ENCODE results near the gene KCNJ11. TPM values are rescaled to one million over a fixed set of nuclear protein-coding genes. Genes with fewer than 3 reads are reported as not detected.

KCNJ11 gene
- total RNA-seq, 1 donor from 2014 or later, result 0.91 TPM

DNA sequence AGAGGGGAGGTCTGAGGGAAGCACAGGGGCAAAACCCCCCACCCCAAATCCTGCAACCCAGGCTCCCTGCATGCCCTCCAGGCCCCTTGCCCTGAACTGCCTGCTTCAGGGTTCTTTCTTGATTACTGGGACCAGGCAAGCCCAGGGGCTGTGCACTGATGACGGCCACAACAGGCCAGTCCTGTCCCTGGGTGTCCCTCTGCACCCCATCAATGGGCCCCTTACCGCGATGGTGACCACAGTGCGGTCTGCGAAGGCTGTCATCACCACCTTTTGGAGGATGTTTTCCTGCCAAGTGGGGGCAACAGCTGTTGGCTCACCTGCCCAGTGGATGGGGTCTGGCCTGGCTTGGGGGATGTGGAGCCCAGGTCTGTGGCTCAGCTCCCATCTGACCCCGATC lies 5.0 kb upstream of the KCNJ11 start:
- intact Hi-C loops (cut with micrococcal nuclease), result no loop called here
- H3K4me3 Mint-ChIP-seq (ENCODE audit: low read depth), result no peak overlapping the region
- H3K27me3 Mint-ChIP-seq (ENCODE audit: low read depth), result peaks cover 18% of the 10 kb centered on the region
- H3K36me3 Mint-ChIP-seq (ENCODE audit: low read depth), result no peaks in the 10 kb centered on the region
- no peak for DNase-seq (ENCODE audit: low spot score)
- peaks cover 3% of the 10 kb centered on the region for H3K4me1 Mint-ChIP-seq (ENCODE audit: low read depth)
- H3K9me3 Mint-ChIP-seq, result no peaks in the 10 kb centered on the region
- H3K27ac Mint-ChIP-seq, result no peak overlapping the region

DNA sequence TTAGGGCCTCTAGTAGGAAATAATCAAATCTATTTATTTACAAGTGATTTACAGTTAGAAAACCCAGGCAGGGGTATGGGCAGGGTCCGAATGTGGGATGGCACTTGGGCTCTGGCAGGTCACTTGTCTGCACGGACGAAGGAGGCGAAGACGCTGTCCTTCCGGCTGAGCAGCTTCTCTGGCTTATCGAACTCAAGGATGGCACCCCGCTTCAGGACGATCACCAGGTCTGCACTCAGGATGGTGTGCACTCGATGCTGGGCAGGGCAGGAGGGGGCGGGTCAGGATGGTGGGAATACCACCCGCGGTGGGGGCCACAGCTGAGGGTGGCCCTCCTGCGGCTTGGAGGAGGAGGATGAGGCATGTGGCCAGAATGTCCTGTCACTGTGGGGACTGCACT lies 4.4 kb upstream of the KCNJ11 start:
- intact Hi-C loops (cut with micrococcal nuclease), result no loop called here
- peaks cover 18% of the 10 kb centered on the region for H3K27me3 Mint-ChIP-seq (ENCODE audit: low read depth)

DNA sequence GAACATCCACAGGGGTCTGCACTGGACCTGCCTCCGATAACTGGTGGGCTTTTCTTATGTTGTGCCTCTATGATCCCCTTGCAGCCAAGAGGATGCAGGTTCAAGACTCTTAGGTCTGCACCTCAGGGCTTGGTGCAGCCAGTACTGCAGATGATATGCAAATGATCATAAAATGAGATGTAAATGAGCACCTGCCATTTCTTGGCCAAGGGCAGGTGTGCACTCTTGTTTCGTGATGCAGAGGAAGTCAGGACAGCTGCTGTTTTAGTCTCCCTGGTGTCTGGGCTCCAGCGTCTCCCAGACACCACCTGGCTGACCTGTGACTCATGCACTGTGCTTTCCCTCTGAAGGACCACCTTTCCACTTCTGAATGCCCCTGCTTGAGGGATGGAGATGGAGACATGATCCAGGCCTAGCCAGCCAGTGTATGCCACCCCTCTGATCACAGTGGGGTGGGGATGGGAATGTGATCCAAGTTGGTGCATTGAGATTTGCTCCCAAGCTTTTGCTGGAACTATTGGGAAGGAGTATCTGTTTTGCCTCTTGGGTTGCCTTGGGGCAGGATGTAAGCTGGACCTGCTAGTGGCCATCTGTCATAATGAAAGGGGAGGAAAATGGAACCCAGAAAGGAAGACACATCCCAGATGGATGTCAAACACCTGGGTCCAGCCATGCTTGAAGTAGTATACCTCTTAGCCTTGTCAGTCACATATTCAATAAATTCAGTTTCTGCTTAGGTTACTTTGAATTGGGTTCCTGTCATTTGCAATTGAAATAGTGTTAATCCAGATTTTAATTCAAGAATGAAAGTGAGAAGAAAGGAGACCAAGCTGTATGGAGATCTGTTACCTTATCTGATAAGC lies 3.3 kb upstream of the KCNJ11 start:
- no peaks in the 10 kb centered on the region for H3K36me3 Mint-ChIP-seq (ENCODE audit: low read depth)
- H3K4me3 Mint-ChIP-seq (ENCODE audit: low read depth), result no peak overlapping the region
- peaks cover 22% of the 10 kb centered on the region for H3K27me3 Mint-ChIP-seq (ENCODE audit: low read depth)
- no peak for DNase-seq (ENCODE audit: low spot score)
- intact Hi-C loops (cut with micrococcal nuclease), result no loop called here
- peaks cover 3% of the 10 kb centered on the region for H3K4me1 Mint-ChIP-seq (ENCODE audit: low read depth)
- H3K9me3 Mint-ChIP-seq, result no peaks in the 10 kb centered on the region
- no peak overlapping the region for H3K27ac Mint-ChIP-seq

More for the DNA sequence above, 4.4 kb upstream of the KCNJ11 start:
- Mint-ChIP-seq H3K27ac (no peak overlapping the region), H3K4me1 (ENCODE audit: low read depth) (peaks cover 3% of the 10 kb centered on the region), H3K36me3 (ENCODE audit: low read depth) (no peaks in the 10 kb centered on the region), H3K4me3 (ENCODE audit: low read depth) (no peak overlapping the region), H3K9me3 (no peaks in the 10 kb centered on the region)
- no peak for DNase-seq (ENCODE audit: low spot score)

DNA sequence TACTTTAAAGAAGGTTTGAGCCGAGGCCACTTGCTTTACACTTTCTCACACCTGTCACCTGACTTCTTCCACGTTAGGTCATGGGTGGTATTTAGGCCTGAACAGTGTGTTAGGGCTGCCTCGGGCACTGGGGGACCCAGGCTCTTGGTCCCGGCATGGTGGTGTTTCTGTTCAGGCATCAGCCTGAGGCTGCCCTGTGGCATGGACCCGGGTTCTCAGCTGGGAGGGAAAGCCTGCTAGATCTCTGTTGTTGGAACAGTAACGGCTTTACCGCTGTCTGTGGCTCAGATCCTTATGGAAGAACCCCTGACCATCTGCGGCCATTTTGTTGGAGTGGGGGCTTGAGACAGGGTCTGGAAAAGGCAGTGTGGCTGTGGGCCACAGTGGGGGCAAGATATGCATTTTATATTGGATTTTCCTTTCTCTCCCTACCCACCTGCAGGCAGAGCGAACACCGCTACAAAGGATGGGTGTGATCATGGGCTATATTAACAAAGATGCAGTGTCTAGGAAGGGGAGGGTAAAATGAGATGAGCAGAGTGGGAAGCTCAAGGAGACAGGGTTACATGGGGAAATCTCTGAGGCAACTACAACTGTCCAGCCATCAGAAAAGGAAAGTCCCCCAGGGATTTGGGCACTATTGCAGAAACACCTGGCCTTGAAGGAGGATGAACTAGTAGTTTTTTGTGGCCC lies 1.6 kb upstream of the KCNJ11 start:
- no peaks in the 10 kb centered on the region for H3K36me3 Mint-ChIP-seq (ENCODE audit: low read depth)
- H3K27me3 Mint-ChIP-seq (ENCODE audit: low read depth), result peaks cover 27% of the 10 kb centered on the region
- no peaks in the 10 kb centered on the region for H3K9me3 Mint-ChIP-seq
- H3K4me3 Mint-ChIP-seq (ENCODE audit: low read depth), result peak overlapping the region; percentile 49
- H3K4me1 Mint-ChIP-seq (ENCODE audit: low read depth), result peaks cover 3% of the 10 kb centered on the region
- DNase-seq (ENCODE audit: low spot score), result no peak
- intact Hi-C loops (cut with micrococcal nuclease), result no loop called here
- H3K27ac Mint-ChIP-seq, result no peak overlapping the region

DNA sequence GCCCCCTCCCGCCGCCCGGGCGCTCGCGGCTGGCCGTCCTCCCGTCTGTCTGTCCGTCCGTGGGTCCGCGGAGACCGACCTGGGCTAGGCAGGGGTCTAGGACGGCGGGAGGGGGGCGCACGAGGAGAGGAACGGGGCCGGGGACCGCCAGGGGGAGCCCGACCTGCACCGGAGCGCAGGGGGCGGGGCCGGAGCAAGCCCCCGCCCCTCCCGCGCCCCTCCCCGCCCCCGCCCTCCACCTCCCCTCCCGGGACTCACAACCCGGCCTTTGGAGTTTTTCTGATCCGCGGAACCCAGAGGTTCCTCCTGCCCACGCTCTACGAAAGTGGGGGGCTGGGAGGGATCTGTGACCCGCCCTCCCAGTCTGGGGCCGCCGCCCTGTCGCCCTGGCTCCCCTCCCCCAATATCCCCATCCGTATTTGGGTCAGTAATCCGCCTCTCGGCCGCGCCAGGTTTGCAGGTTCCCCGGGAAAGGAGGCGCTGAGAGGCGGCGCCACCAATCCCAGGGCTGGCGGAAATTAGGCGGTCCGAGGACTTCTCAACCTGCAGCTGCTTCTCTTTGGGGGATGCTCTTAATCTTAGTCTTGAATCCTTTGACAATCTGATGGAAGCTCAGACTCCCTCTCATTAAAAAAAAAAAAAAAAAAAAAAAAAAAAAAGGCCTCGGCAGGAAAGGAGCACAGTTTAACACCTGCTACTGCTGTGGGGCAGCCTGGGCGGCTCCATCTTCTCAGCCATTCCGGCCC lies 925 bp upstream of the KCNJ11 start:
- H3K27me3 Mint-ChIP-seq (ENCODE audit: low read depth), result peaks cover 28% of the 10 kb centered on the region
- no peaks in the 10 kb centered on the region for H3K9me3 Mint-ChIP-seq
- H3K27ac Mint-ChIP-seq, result no peak overlapping the region
- no peaks in the 10 kb centered on the region for H3K36me3 Mint-ChIP-seq (ENCODE audit: low read depth)
- peak overlapping the region; percentile 68 for H3K4me3 Mint-ChIP-seq (ENCODE audit: low read depth)
- intact Hi-C loops (cut with micrococcal nuclease), result no loop called here
- peaks cover 3% of the 10 kb centered on the region for H3K4me1 Mint-ChIP-seq (ENCODE audit: low read depth)
- DNase-seq (ENCODE audit: low spot score), result peak; percentile 68

- peak overlapping the region; percentile 59 for H3K4me3 Mint-ChIP-seq (ENCODE audit: low read depth)
These were observed 648 bp downstream of the KCNJ11 start for GRCh38 chr11:17387811-17388210.

GRCh38 chr11:17387254-17387653 lies 1.2 kb downstream of the KCNJ11 start:
- no peak for DNase-seq (ENCODE audit: low spot score)
- intact Hi-C loops (cut with micrococcal nuclease), result no loop called here
- H3K36me3 Mint-ChIP-seq (ENCODE audit: low read depth), result no peaks in the 10 kb centered on the region
- H3K27ac Mint-ChIP-seq, result no peak overlapping the region
- H3K27me3 Mint-ChIP-seq (ENCODE audit: low read depth), result peaks cover 28% of the 10 kb centered on the region
- H3K4me3 Mint-ChIP-seq (ENCODE audit: low read depth), result peak overlapping the region; percentile 59
- no peaks in the 10 kb centered on the region for H3K9me3 Mint-ChIP-seq
- H3K4me1 Mint-ChIP-seq (ENCODE audit: low read depth), result peaks cover 3% of the 10 kb centered on the region

More at GRCh38 chr11:17387811-17388210, 648 bp downstream of the KCNJ11 start:
- intact Hi-C loops (cut with micrococcal nuclease), result no loop called here
- Mint-ChIP-seq H3K27me3 (ENCODE audit: low read depth) (peaks cover 28% of the 10 kb centered on the region), H3K9me3 (no peaks in the 10 kb centered on the region), H3K4me1 (ENCODE audit: low read depth) (peaks cover 3% of the 10 kb centered on the region), H3K36me3 (ENCODE audit: low read depth) (no peaks in the 10 kb centered on the region), H3K27ac (no peak overlapping the region)
- DNase-seq (ENCODE audit: low spot score), result no peak

- peaks cover 29% of the 10 kb centered on the region for H3K27me3 Mint-ChIP-seq (ENCODE audit: low read depth)
- DNase-seq (ENCODE audit: low spot score), result peak; percentile 46
- H3K36me3 Mint-ChIP-seq (ENCODE audit: low read depth), result peaks cover 4% of the 10 kb centered on the region
- intact Hi-C loops (cut with micrococcal nuclease), result no loop called here
- no peak overlapping the region for H3K27ac Mint-ChIP-seq
- H3K9me3 Mint-ChIP-seq, result no peaks in the 10 kb centered on the region
- no peak overlapping the region for H3K4me3 Mint-ChIP-seq (ENCODE audit: low read depth)
- peaks cover 3% of the 10 kb centered on the region for H3K4me1 Mint-ChIP-seq (ENCODE audit: low read depth)
These were observed 2.0 kb downstream of the KCNJ11 start for GRCh38 chr11:17386331-17387084.

DNA sequence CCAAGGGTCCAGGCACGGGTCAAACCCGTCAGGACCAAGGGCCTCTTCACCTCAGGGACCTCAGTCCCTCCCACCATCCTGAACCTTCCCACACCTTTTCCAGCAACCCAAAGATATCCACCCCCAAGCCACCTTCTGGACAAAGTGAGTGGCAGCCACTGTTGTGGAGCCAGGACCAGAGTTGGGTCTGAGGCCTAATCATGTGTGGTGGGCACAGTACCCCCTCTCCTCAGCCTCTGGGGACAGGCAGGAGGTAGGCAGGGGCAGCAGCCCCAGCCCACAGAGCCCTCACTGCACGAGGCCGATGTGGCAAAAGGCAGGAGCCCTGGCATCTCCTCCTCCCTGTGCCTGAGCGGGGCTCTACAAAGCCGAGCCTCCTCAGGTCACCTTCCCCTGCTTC lies 2.5 kb downstream of the KCNJ11 start:
- no peak overlapping the region for H3K27ac Mint-ChIP-seq
- intact Hi-C loops (cut with micrococcal nuclease), result loop anchor here (2.0 kb wide), 1 partner anchor 31 kb away; no protein-coding TSS in a partner anchor
- no peak overlapping the region for H3K4me3 Mint-ChIP-seq (ENCODE audit: low read depth)
- peaks cover 4% of the 10 kb centered on the region for H3K36me3 Mint-ChIP-seq (ENCODE audit: low read depth)
- peaks cover 23% of the 10 kb centered on the region for H3K27me3 Mint-ChIP-seq (ENCODE audit: low read depth)
- DNase-seq (ENCODE audit: low spot score), result no peak
- H3K9me3 Mint-ChIP-seq, result no peaks in the 10 kb centered on the region
- peaks cover 3% of the 10 kb centered on the region for H3K4me1 Mint-ChIP-seq (ENCODE audit: low read depth)

DNA sequence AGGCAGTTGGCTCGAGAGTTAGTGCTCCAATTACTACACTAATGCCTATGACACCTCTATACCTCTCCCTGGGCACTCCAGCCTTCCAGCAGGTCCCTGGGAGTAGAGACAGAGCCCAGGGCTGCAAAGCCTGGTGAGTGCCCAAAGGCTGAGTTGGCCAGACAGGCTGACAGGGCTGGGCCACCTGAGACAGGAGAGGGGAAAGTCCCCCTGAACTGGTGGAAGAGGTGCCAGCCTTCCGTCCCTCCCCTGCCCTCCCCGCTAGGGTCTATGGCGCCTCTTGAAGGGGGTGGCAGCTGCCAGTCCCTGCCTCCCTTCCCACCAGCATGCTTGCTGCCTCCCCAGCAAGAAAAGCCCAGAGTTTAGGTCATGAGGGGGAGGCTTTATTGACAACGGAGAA lies 3.0 kb downstream of the KCNJ11 start:
- Mint-ChIP-seq H3K27me3 (ENCODE audit: low read depth) (peaks cover 23% of the 10 kb centered on the region), H3K4me1 (ENCODE audit: low read depth) (peaks cover 3% of the 10 kb centered on the region), H3K27ac (no peak overlapping the region)

DNA sequence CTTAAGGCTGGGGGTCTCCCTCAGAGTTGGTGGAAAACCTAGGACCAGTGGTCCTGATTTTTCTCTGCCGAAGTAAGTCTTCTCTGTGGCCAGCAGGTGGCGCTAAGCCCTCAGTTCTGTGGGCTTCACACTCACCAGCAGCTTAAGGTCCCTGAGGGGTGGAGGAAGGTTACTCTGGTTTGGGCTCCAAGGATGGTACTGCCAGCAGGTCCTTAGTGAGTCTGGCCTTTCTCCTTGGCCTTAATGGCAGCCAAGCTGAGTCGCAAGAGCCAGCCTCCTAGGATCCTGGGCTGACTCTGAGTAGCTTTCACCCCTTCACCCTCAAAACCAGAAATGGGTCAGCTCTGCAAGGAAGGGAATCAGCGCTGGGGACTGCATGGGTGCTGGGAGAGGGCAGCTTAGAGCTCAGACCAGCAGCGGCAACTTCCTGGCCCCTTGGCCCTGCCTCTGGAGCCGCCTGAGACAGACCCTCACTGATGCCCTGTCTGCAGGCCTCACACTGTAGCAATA lies 4.4 kb downstream of the KCNJ11 start:
- DNase-seq (ENCODE audit: low spot score), result peak; percentile 61
- Mint-ChIP-seq H3K4me3 (ENCODE audit: low read depth) (no peak overlapping the region), H3K27me3 (ENCODE audit: low read depth) (peaks cover 16% of the 10 kb centered on the region), H3K4me1 (ENCODE audit: low read depth) (no peaks in the 10 kb centered on the region), H3K27ac (no peak overlapping the region), H3K9me3 (peaks cover 4% of the 10 kb centered on the region), H3K36me3 (ENCODE audit: low read depth) (peaks cover 4% of the 10 kb centered on the region)
- intact Hi-C loops (cut with micrococcal nuclease), result loop anchor here (1.0 to 2.0 kb wide), 3 partner anchors 29 to 144 kb away; no protein-coding TSS in a partner anchor

More for the DNA sequence above, 3.0 kb downstream of the KCNJ11 start:
- H3K9me3 Mint-ChIP-seq, result no peaks in the 10 kb centered on the region
- no peak for DNase-seq (ENCODE audit: low spot score)
- peaks cover 4% of the 10 kb centered on the region for H3K36me3 Mint-ChIP-seq (ENCODE audit: low read depth)
- intact Hi-C loops (cut with micrococcal nuclease), result loop anchor here (2.0 kb wide), 1 partner anchor 31 kb away; no protein-coding TSS in a partner anchor
- no peak overlapping the region for H3K4me3 Mint-ChIP-seq (ENCODE audit: low read depth)

DNA sequence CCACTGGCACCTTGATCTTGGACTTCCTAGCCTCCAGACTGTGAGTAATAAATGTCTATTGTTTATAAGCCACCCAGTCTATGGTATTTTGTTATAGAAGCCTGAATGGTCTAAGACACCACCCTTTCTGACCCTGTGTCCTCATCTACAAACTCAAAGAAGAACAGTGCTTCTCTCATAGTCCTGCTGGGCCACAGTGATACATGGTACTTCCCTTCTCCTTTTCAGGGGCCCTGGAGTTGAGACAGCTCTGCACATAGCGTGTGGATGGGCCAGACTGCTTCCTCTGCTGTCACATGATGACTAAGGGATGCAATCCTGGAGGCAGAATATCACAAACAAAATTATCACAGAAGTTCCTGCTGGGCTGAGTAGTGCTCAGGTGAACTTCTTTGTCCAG lies 5.0 kb downstream of the KCNJ11 start:
- no peak for DNase-seq (ENCODE audit: low spot score)
- Mint-ChIP-seq H3K27me3 (ENCODE audit: low read depth) (peaks cover 14% of the 10 kb centered on the region), H3K4me1 (ENCODE audit: low read depth) (no peaks in the 10 kb centered on the region), H3K36me3 (ENCODE audit: low read depth) (peaks cover 4% of the 10 kb centered on the region), H3K27ac (no peak overlapping the region), H3K4me3 (ENCODE audit: low read depth) (no peak overlapping the region), H3K9me3 (peaks cover 4% of the 10 kb centered on the region)
- intact Hi-C loops (cut with micrococcal nuclease), result no loop called here
